CD14-positive monocyte (primary cell): ENCODE results near the gene SNAPC2. TPM values are rescaled to one million over a fixed set of nuclear protein-coding genes. Genes with fewer than 3 reads are reported as not detected.
A peak's percentile ranks its signal among the peaks of the same experiment; 100 is the strongest.

Experiments used
- DNase-seq, 3 donors: peaks; one replicate each; pipeline ENCODE4 v3.0.0-alpha.2; 2011 to 2022
- H2AFZ ChIP-seq: 2 replicates; pipeline ENCODE4 v1.6.0; 2012; ENCODE audit warnings: mild to moderate bottlenecking, low read depth, low read length, inconsistent platforms; ENCODE audit not compliant: insufficient read depth, poor library complexity, severe bottlenecking
- H3K27ac ChIP-seq, 2 donors: 1 replicate in 1 of 2; 2 replicates in 1 of 2; pipeline ENCODE4 v1.5.1; 2012 to 2013; ENCODE audit warnings: low read length in 2 of 2, control low read depth in 1 of 2, inconsistent platforms in 1 of 2, low read depth in 1 of 2, mild to moderate bottlenecking in 1 of 2
- H3K27me3 ChIP-seq, 2 donors: one replicate each; pipeline versions ENCODE4 v1.6.0 to v1.6.1; 2011 to 2013; ENCODE audit warnings: low read length in 2 of 2; ENCODE audit not compliant: control insufficient read depth in 2 of 2, insufficient read depth in 2 of 2
- H3K36me3 ChIP-seq, 2 donors: replicated peaks in 1 of 2; 1 replicate in 1 of 2; 2 replicates in 1 of 2; pipeline versions ENCODE4 v1.5.1 to v1.6.1; 2012 to 2013; ENCODE audit warnings: low read length in 2 of 2, control low read depth in 1 of 2, inconsistent platforms in 1 of 2, mild to moderate bottlenecking in 1 of 2; ENCODE audit not compliant: insufficient read depth in 2 of 2, control insufficient read depth in 1 of 2
- H3K4me1 ChIP-seq, 2 donors: 1 replicate in 1 of 2; 2 replicates in 1 of 2; pipeline versions ENCODE4 v1.5.1 to v1.6.1; 2012 to 2013; ENCODE audit warnings: low read length in 2 of 2, control low read depth in 1 of 2, inconsistent platforms in 1 of 2, mild to moderate bottlenecking in 1 of 2, moderate library complexity in 1 of 2; ENCODE audit not compliant: insufficient read depth in 2 of 2, control insufficient read depth in 1 of 2
- H3K4me2 ChIP-seq: replicated peaks from 2 replicates; pipeline ENCODE3; 2012; ENCODE audit warnings: low read length, moderate library complexity, mild to moderate bottlenecking; ENCODE audit not compliant: poor library complexity, severe bottlenecking; ENCODE audit errors: extremely low read depth
- H3K4me3 ChIP-seq, 3 experiments: fragments of 200-600 bp in 1 of 3; sonication (generic) in 1 of 3; replicated peaks in 1 of 3; 1 replicate in 2 of 3; 2 replicates in 1 of 3; pipeline ENCODE4 v1.5.1; 2011 to 2013; ENCODE audit warnings: low read length in 3 of 3, mild to moderate bottlenecking in 3 of 3, control low read depth in 2 of 3, low read depth in 2 of 3, inconsistent platforms in 1 of 3, moderate library complexity in 1 of 3
- H3K79me2 ChIP-seq: 2 replicates; pipeline ENCODE4 v1.6.0; 2012; ENCODE audit warnings: mild to moderate bottlenecking, control low read depth, inconsistent platforms, low read length, moderate library complexity; ENCODE audit not compliant: insufficient read depth
- H3K9ac ChIP-seq: 2 replicates; pipeline ENCODE4 v1.6.0; 2017; ENCODE audit warnings: low read length, mild to moderate bottlenecking; ENCODE audit not compliant: insufficient read depth, poor library complexity, severe bottlenecking
- H3K9me3 ChIP-seq, 2 donors: replicated peaks in 1 of 2; 1 replicate in 1 of 2; 2 replicates in 1 of 2; pipeline versions ENCODE4 v1.5.1 to v1.6.1; 2012 to 2013; ENCODE audit warnings: low read length in 2 of 2, control low read depth in 1 of 2; ENCODE audit not compliant: control insufficient read depth in 1 of 2, insufficient read depth in 1 of 2
- H4K20me1 ChIP-seq: 2 replicates; pipeline ENCODE4 v1.6.0; 2012; ENCODE audit warnings: mild to moderate bottlenecking, low read length, control low read depth, moderate library complexity; ENCODE audit not compliant: insufficient read depth
- H3K27ac Mint-ChIP-seq, 7 donors: one replicate each; pipeline ENCODE4 v1.8.0; 2020; ENCODE audit warnings: mild to moderate bottlenecking in 7 of 7, mixed read lengths in 7 of 7, moderate library complexity in 6 of 7, inconsistent platforms in 2 of 7
- H3K27me3 Mint-ChIP-seq, 3 donors: one replicate each; pipeline ENCODE4 v1.8.0; 2021 to 2022; ENCODE audit warnings: low read depth in 3 of 3, mild to moderate bottlenecking in 3 of 3, mixed read lengths in 3 of 3, moderate library complexity in 3 of 3, inconsistent platforms in 1 of 3
- H3K36me3 Mint-ChIP-seq, 2 donors: one replicate each; pipeline ENCODE4 v1.8.0; 2020; ENCODE audit warnings: mixed read lengths in 2 of 2, inconsistent platforms in 1 of 2, mild to moderate bottlenecking in 1 of 2
- H3K4me1 Mint-ChIP-seq: one replicate; pipeline ENCODE4 v1.8.0; 2020; ENCODE audit warnings: mild to moderate bottlenecking, mixed read lengths
- H3K4me3 Mint-ChIP-seq, 2 donors: one replicate each; pipeline ENCODE4 v1.8.0; 2020; ENCODE audit warnings: mild to moderate bottlenecking in 2 of 2, mixed read lengths in 2 of 2, moderate library complexity in 1 of 2
- H3K9me3 Mint-ChIP-seq, 7 donors: one replicate each; pipeline ENCODE4 v1.8.0; 2020 to 2022; ENCODE audit warnings: mixed read lengths in 7 of 7, mild to moderate bottlenecking in 6 of 7, moderate library complexity in 6 of 7, inconsistent platforms in 2 of 7
- WGBS: methylation state at CpG from one replicate; pipeline ENCODE4 v1.1.5; 2013; ENCODE audit warnings: missing lambda C conversion rate; ENCODE audit not compliant: insufficient coverage; 5-methylcytosine and 5-hydroxymethylcytosine counted together
- intact Hi-C, 2 donors: fragments of 100-400 bp; cut with micrococcal nuclease; formaldehyde crosslinking; loops; one replicate each; pipeline versions ENCODE4 v1.15.0 to v1.15.1; 2023
- polyA plus RNA-seq, 3 donors: library from polyadenylated mRNA; depleted of rRNA in 1 of 3; unstranded in 2 of 3; stranded (reverse) in 1 of 3; fragments of 300-500 nt in 2 of 3; fragments of >200 nt in 1 of 3; fragmentation: Illumina TruSeq in 2 of 3; gene quantifications; 1 replicate in 2 of 3; 2 replicates in 1 of 3; pipeline ENCODE4 v1.2.3, GENCODE V29; 2012 to 2021
- TF ChIP-seq, protein P1 (sequence below): fragments of 200-600 bp; IDR thresholded peaks from one replicate; pipeline ENCODE4 v1.8.0; 2022; ENCODE audit warnings: antibody characterized with exemption, mild to moderate bottlenecking

Gene SNAPC2
- polyA plus RNA-seq, 3 donors, result 15.7 to 27.5 (median 18.3) TPM

DNA sequence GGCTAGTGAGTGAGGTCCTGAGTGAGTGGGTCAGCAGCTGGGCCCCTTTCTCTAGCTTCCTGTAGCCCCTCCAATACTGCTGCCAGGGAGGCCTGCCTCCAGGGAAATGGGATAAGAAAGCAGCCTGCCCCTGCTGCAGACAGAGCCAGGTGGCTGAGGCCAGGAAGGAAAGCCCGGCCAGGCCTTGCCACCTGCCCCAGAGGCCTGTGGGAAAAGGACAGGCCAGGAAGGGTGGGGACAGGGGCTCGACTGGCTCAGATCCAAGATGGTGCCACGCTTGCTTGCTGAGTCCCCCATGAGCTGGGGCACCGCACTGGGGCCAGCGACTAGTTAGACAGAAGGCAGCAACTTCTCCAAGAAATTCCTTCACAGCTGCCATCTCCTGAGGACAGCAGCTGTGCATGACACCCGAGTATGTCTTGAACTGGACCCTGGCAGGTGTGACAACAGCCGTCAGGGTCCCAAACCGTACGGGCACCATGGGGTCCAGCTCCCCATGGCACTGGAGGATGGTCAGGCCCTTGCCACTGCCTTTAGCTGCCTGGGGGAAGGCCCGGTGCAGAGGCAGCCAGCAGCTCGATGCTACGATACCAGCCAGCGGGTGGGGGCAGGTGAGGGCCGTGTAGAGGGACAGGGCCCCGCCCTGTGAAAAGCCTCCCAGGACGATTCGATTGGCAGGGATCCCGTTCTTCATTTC, 40.9 kb upstream of the SNAPC2 start:
- H3K79me2 ChIP-seq, result no peaks in the 10 kb centered on the region
- H3K27ac ChIP-seq, result no peak overlapping the region
- Mint-ChIP-seq H3K36me3 (no peaks in the 10 kb centered on the region), H3K4me1 (peaks cover 2% of the 10 kb centered on the region), H3K4me3 (no peak overlapping the region), H3K27me3 (peaks cover 24 to 37% (median 36%) of the 10 kb centered on the region in 3 donors), H3K27ac (peak overlapping the region in 1 of 7 donors; percentile 46), H3K9me3 (peaks cover 2 to 19% (median 9%) of the 10 kb centered on the region in 7 donors)
- H3K4me2 ChIP-seq, result no peak overlapping the region
- no peaks in the 10 kb centered on the region for H4K20me1 ChIP-seq
- intact Hi-C loops, result no loop called here
- H2AFZ ChIP-seq, result no peak overlapping the region
- TF ChIP-seq, protein P1, sequence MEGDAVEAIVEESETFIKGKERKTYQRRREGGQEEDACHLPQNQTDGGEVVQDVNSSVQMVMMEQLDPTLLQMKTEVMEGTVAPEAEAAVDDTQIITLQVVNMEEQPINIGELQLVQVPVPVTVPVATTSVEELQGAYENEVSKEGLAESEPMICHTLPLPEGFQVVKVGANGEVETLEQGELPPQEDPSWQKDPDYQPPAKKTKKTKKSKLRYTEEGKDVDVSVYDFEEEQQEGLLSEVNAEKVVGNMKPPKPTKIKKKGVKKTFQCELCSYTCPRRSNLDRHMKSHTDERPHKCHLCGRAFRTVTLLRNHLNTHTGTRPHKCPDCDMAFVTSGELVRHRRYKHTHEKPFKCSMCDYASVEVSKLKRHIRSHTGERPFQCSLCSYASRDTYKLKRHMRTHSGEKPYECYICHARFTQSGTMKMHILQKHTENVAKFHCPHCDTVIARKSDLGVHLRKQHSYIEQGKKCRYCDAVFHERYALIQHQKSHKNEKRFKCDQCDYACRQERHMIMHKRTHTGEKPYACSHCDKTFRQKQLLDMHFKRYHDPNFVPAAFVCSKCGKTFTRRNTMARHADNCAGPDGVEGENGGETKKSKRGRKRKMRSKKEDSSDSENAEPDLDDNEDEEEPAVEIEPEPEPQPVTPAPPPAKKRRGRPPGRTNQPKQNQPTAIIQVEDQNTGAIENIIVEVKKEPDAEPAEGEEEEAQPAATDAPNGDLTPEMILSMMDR, result no peak
- no peaks in the 10 kb centered on the region for H3K36me3 ChIP-seq
- H3K9me3 ChIP-seq, result peaks cover 3 to 6% of the 10 kb centered on the region in 2 donors
- no peak overlapping the region for H3K4me3 ChIP-seq
- H3K4me1 ChIP-seq, result peaks cover 0 to 5% of the 10 kb centered on the region in 2 donors
- H3K9ac ChIP-seq, result no peak overlapping the region
- WGBS, result 91% methylated on average over 12 of the region's 18 CpGs
- H3K27me3 ChIP-seq, result peaks cover 8 to 23% of the 10 kb centered on the region in 2 donors
- no peak for DNase-seq

DNA sequence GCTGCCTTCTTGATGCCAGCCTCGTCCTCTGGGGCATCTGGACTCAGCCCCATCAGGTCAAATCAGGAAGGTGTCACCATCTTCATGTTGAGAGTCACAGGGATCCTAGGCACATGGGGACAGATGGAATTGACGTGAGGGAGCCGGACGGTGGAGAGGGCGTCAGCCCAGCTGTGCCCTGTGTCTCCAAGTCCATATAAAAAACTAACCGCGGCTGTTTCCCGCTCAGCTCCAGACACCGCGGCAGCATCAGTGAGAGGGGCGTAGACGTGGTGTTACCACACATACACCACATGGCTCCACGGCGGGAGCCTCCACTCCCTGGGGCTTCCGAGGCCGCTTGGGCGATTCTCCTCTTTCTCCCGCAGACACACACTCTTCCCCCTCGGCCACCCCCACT, 40.3 kb upstream of the SNAPC2 start:
- H3K27ac ChIP-seq, result no peak overlapping the region
- TF ChIP-seq, protein P1, result no peak
- H4K20me1 ChIP-seq, result no peaks in the 10 kb centered on the region
- H3K79me2 ChIP-seq, result no peaks in the 10 kb centered on the region
- no peak overlapping the region for H3K4me3 Mint-ChIP-seq
- peaks cover 2% of the 10 kb centered on the region for H3K4me1 Mint-ChIP-seq
- no peaks in the 10 kb centered on the region for H3K4me1 ChIP-seq
- H3K9me3 ChIP-seq, result peaks cover 2 to 3% of the 10 kb centered on the region in 2 donors
- H3K9me3 Mint-ChIP-seq, result peaks cover 2 to 17% (median 8%) of the 10 kb centered on the region in 7 donors
- intact Hi-C loops, result no loop called here
- no peak for DNase-seq
- H2AFZ ChIP-seq, result no peak overlapping the region
- H3K27me3 Mint-ChIP-seq, result peaks cover 20 to 32% (median 30%) of the 10 kb centered on the region in 3 donors
- no peak overlapping the region for H3K4me2 ChIP-seq
- no peak overlapping the region for H3K4me3 ChIP-seq
- 92% methylated on average over 12 of the region's 19 CpGs for WGBS
- no peaks in the 10 kb centered on the region for H3K36me3 Mint-ChIP-seq
- no peaks in the 10 kb centered on the region for H3K36me3 ChIP-seq
- peak overlapping the region in 1 of 7 donors; percentile 15 for H3K27ac Mint-ChIP-seq
- no peak overlapping the region for H3K9ac ChIP-seq
- peaks cover 3 to 17% of the 10 kb centered on the region in 2 donors for H3K27me3 ChIP-seq
